CD4-positive, alpha-beta memory T cell (primary cell): Measurements from ENCODE around the gene VMAC. TPM values are rescaled to one million over a fixed set of nuclear protein-coding genes. Genes with fewer than 3 reads are reported as not detected.
A peak's percentile ranks its signal among the peaks of the same experiment; 100 is the strongest.

Experiments
- CTCF ChIA-PET: fragments of 350-600 bp; sonication (Branson Sonifier 250); formaldehyde crosslinking; loops from one replicate; lab custom pipeline; 2021; ENCODE audit warnings: inconsistent platforms; ENCODE audit not compliant: partially characterized antibody; lab: Charles Lee
- POLR2A ChIA-PET: fragments of 350-600 bp; sonication (Branson Sonifier 250); formaldehyde crosslinking; loops from one replicate; lab custom pipeline; 2021; ENCODE audit not compliant: partially characterized antibody; lab: Charles Lee
- DNase-seq, 5 donors: peaks; one replicate each; pipeline versions ENCODE4 v3.0.0 to v3.0.0-alpha.2; 2020 to 2022; ENCODE audit warnings: mixed read lengths in 1 of 5
- H3K27ac ChIP-seq: one replicate; pipeline ENCODE4 v1.7.0; 2013; ENCODE audit warnings: low read depth, low read length
- H3K27me3 ChIP-seq: 2 replicates; pipeline ENCODE4 v1.7.0; 2013; ENCODE audit warnings: mild to moderate bottlenecking, low read length, moderate library complexity; ENCODE audit not compliant: insufficient read depth
- H3K36me3 ChIP-seq: 2 replicates; pipeline ENCODE4 v1.7.0; 2013; ENCODE audit warnings: mild to moderate bottlenecking, low read length, moderate library complexity; ENCODE audit not compliant: insufficient read depth
- H3K4me1 ChIP-seq: 2 replicates; pipeline ENCODE4 v1.7.0; 2013; ENCODE audit warnings: mild to moderate bottlenecking, low read length, moderate library complexity; ENCODE audit not compliant: insufficient read depth
- H3K4me3 ChIP-seq, 2 donors: one replicate each; pipeline ENCODE4 v1.7.0; 2013; ENCODE audit warnings: low read length in 2 of 2, mild to moderate bottlenecking in 1 of 2
- H3K9me3 ChIP-seq, 2 donors: one replicate each; pipeline ENCODE4 v1.7.0; 2013; ENCODE audit warnings: low read length in 2 of 2, control low read depth in 1 of 2; ENCODE audit not compliant: control insufficient read depth in 1 of 2
- H3K27ac Mint-ChIP-seq, 7 donors: one replicate each; pipeline ENCODE4 v1.8.0; 2020 to 2021; ENCODE audit warnings: mixed read lengths in 7 of 7, mild to moderate bottlenecking in 6 of 7, inconsistent platforms in 3 of 7, moderate library complexity in 3 of 7
- H3K27me3 Mint-ChIP-seq, 2 donors: one replicate each; pipeline ENCODE4 v1.8.0; 2020 to 2021; ENCODE audit warnings: mixed read lengths in 2 of 2
- H3K36me3 Mint-ChIP-seq, 2 donors: one replicate each; pipeline ENCODE4 v1.8.0; 2020 to 2021; ENCODE audit warnings: mixed read lengths in 2 of 2, inconsistent platforms in 1 of 2, mild to moderate bottlenecking in 1 of 2
- H3K4me1 Mint-ChIP-seq, 4 donors: one replicate each; pipeline ENCODE4 v1.8.0; 2020 to 2021; ENCODE audit warnings: mixed read lengths in 4 of 4, mild to moderate bottlenecking in 1 of 4
- H3K4me3 Mint-ChIP-seq, 8 donors: one replicate each; pipeline ENCODE4 v1.8.0; 2020 to 2021; ENCODE audit warnings: mixed read lengths in 8 of 8, mild to moderate bottlenecking in 7 of 8, moderate library complexity in 6 of 8, inconsistent platforms in 3 of 8
- H3K9me3 Mint-ChIP-seq, 8 donors: one replicate each; pipeline ENCODE4 v1.8.0; 2020 to 2021; ENCODE audit warnings: mixed read lengths in 8 of 8, mild to moderate bottlenecking in 5 of 8, inconsistent platforms in 3 of 8, moderate library complexity in 1 of 8
- intact Hi-C: fragments of 100-400 bp; cut with micrococcal nuclease; formaldehyde crosslinking; loops from one replicate; pipeline ENCODE4 v1.15.1; 2023
- polyA plus RNA-seq, 2 donors: library from polyadenylated mRNA; unstranded; fragments of 300-500 nt; fragmentation: Illumina TruSeq; gene quantifications; one replicate each; pipeline ENCODE4 v1.2.3, GENCODE V29; 2021
- total RNA-seq, 2 experiments: library from RNA; stranded (reverse); gene quantifications; one replicate each; pipeline ENCODE4 v1.2.3, GENCODE V29; 2021

VMAC gene
- total and polyA plus RNA-seq, 4 experiments from 2014 or later = 5.6 to 37.5 (median 21.4) TPM

DNA sequence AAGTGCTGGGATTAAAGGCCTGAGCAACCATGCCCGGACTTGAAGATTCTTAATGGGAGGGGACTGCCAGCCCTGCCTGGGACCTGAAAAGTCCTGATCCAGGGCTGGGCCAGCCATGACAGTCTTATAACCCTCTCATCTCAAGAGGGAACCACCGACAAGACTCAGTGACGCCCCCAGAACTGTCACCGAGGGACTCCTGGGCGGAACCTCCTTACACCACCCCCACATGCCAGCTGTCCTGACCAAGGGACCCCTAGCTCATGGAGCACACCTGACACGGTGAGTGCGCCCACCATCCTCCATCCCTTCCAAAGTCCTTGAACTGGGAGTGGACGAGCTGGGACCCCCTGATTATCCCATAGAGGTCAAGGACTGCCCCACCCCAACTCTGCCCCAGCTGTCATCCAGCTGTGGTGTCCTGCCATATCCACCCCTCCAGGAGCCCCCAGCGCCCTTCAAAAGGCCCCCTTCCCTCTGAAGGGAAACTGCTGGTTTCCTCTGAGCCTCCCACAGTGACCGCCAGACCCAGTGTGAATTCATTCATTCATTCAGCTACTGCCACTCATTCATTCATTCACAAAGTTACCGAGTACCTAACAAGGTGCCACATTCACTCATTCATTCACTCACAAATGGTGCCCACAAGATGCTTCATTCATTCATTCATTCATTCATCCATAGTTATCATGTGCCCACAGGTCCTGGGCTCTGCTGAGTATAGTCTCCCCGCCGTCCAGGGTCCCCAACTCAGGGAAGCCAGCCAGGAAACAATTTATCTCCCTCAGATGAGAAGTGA, 4.7 kb upstream of the VMAC start:
- peaks cover 0 to 2% (median 0%) of the 10 kb centered on the region in 8 donors for H3K9me3 Mint-ChIP-seq
- no peak for DNase-seq
- Histone ChIP-seq H3K9me3 (no peaks in the 10 kb centered on the region), H3K4me1 (peaks cover 21% of the 10 kb centered on the region), H3K27me3 (no peaks in the 10 kb centered on the region), H3K36me3 (peaks cover 16% of the 10 kb centered on the region), H3K4me3 (no peak overlapping the region), H3K27ac (no peak overlapping the region)
- H3K27me3 Mint-ChIP-seq = no peaks in the 10 kb centered on the region
- H3K4me3 Mint-ChIP-seq = peak overlapping the region in 1 of 8 donors; percentile 45
- ChIA-PET CTCF (interaction anchor here (0.6 to 1.5 kb wide), 2 partner anchors 68 to 1331 kb away, joined by 4 to 5 read pairs; no protein-coding TSS in a partner anchor), POLR2A (interaction anchor here (1.4 kb wide), 1 partner anchor 72 kb away, joined by 6 read pairs; no protein-coding TSS in a partner anchor)
- H3K36me3 Mint-ChIP-seq = peaks cover 7 to 30% of the 10 kb centered on the region in 2 donors
- peaks cover 7 to 32% (median 20%) of the 10 kb centered on the region in 4 donors for H3K4me1 Mint-ChIP-seq
- peak overlapping the region in 3 of 7 donors; percentile 29 to 59 (median 42) for H3K27ac Mint-ChIP-seq
- intact Hi-C loops = loop anchor here (10.0 kb wide), 1 partner anchor 1635 kb away; the partner anchor contains the start of gene PNPLA6

DNA sequence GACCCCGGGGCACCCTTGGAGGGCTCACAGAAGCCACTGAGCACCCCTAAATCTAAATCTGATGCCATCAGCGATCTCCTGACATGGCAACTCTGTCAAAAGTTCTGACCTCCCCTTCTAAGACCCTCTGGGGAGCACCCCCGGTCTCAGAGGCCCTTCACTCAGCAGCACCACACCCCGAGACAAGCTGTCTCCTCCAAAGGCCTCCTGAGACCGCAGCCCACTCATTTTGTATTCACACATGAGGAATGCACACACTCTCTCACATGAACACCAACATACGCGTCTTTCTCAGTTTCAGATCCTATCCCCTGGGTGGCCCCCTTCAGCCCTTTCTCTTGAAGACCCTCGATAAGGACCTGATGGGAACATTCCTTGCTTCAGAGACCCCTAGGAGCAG, 3.7 kb upstream of the VMAC start:
- Mint-ChIP-seq H3K27ac (peak overlapping the region in 3 of 7 donors; percentile 27 to 79 (median 76)), H3K27me3 (no peaks in the 10 kb centered on the region), H3K4me1 (peaks cover 7 to 42% (median 21%) of the 10 kb centered on the region in 4 donors), H3K4me3 (peak overlapping the region in 4 of 8 donors; percentile 10 to 64 (median 48)), H3K36me3 (peaks cover 4 to 26% of the 10 kb centered on the region in 2 donors), H3K9me3 (peaks cover 0 to 2% (median 0%) of the 10 kb centered on the region in 8 donors)
- CTCF ChIA-PET = interaction anchor here (0.7 to 1.5 kb wide), 2 partner anchors 67 to 933 kb away, joined by 3 to 4 read pairs; no protein-coding TSS in a partner anchor
- no peak for DNase-seq
- Histone ChIP-seq H3K9me3 (no peaks in the 10 kb centered on the region), H3K4me1 (peaks cover 31% of the 10 kb centered on the region), H3K27ac (no peak overlapping the region), H3K36me3 (peaks cover 6% of the 10 kb centered on the region), H3K4me3 (no peak overlapping the region), H3K27me3 (no peaks in the 10 kb centered on the region)
- POLR2A ChIA-PET = no interaction called here
- intact Hi-C loops = loop anchor here (10.0 kb wide), 1 partner anchor 1634 kb away; the partner anchor contains the start of gene PNPLA6

DNA sequence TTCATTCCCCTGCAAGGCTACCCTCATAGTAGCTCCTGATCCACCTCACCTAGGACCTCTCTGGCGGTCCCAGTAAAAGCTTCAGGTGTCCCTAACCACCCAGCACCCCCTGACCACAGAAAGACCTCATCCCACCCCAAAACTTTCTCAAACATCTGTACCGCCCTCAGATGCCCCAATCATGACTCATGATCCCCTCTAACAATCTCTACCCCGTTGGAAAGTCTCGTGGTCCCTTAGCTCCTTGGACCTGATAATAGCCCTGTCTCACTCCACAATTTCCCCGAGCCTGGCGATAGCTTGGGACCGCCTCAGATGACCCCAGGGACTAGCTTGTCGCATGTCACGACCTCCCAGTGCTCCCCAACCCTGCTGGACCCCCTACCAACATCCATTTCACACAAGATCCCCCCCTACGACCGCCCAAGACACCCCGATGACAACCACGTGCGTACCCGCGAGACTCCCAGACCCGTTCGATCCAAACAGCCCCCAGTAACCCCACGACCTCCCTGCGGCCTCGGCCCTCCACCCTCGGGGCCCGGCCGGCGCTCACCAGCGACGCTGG, 1.5 kb upstream of the VMAC start:
- H3K27me3 ChIP-seq = no peaks in the 10 kb centered on the region
- Mint-ChIP-seq H3K4me1 (peaks cover 14 to 57% (median 35%) of the 10 kb centered on the region in 4 donors), H3K9me3 (peaks cover 0 to 2% (median 0%) of the 10 kb centered on the region in 8 donors), H3K36me3 (peaks cover 7 to 31% of the 10 kb centered on the region in 2 donors), H3K27ac (peak overlapping the region; percentile 95 to 100 (median 100)), H3K27me3 (no peaks in the 10 kb centered on the region), H3K4me3 (peak overlapping the region; percentile 91 to 97 (median 95))
- H3K27ac ChIP-seq = peak overlapping the region; percentile 95
- peaks cover 37% of the 10 kb centered on the region for H3K4me1 ChIP-seq
- peaks cover 2% of the 10 kb centered on the region for H3K36me3 ChIP-seq
- peak in 1 of 5 donors; percentile 58 for DNase-seq
- H3K4me3 ChIP-seq = peak overlapping the region; percentile 97
- POLR2A ChIA-PET = interaction anchor here (0.7 to 3.9 kb wide), 18 partner anchors 12 to 280 kb away, joined by 3 to 72 read pairs (median 9); partner anchors contain the start of genes DUS3L, RANBP3, SAFB and SAFB2
- H3K9me3 ChIP-seq = no peaks in the 10 kb centered on the region
- CTCF ChIA-PET = interaction anchor here (0.8 to 3.3 kb wide), 9 partner anchors 48 to 119 kb away, joined by 3 to 16 read pairs (median 5); no protein-coding TSS in a partner anchor
- intact Hi-C loops = loop anchor here (10.0 kb wide), 1 partner anchor 1632 kb away; the partner anchor contains the start of gene PNPLA6

DNA sequence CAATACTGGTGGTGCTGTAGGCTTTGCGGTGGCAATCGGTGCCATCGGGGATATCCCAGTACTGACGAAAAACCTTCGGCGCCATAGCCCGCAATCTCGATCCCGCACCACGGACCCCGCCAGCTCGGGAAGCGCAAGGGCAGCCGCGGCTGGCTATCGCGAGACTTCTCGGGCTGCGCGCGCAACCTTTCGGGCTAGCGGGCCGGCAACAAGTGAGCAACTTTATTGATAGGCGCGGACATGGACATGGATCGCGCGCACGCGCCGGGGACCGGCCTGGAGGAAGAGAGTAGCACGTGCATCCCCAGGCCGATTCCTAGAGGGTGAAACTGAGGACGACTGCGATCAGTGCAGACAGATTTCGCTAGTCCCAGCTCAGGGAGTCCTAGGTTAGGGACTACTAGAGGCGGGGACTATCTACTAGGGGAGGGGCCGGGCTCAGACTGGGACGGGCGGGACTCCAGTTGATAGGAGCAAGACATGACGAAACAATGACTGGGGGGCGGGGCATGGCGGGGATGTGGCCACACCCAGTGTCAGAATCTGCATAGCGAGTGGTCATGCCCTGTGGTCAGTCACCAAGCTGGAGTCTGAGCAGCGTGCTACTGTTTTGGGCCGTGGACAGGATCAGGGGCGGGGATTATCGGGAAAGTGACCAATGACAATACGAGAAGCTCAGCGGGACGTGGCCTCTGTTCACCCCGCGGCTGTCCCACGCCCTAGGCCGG, 884 bp upstream of the VMAC start, which contains the start of gene NDUFA11:
Gene NDUFA11, minus strand, starts transcription at position 167 of the 728 bp plus-strand sequence. Its CDS starts 82 bp downstream, at position 85.
- H3K27ac ChIP-seq = peak within 1 kb of the TSS; percentile 95
- peaks cover 37% of the 10 kb centered on the region for H3K4me1 ChIP-seq
- H3K27ac Mint-ChIP-seq = peak within 1 kb of the TSS; percentile 95 to 100 (median 100)
- no peaks in the 10 kb centered on the region for H3K27me3 ChIP-seq
- peak within 1 kb of the TSS; percentile 97 for H3K4me3 ChIP-seq
- H3K9me3 Mint-ChIP-seq = peaks cover 0 to 2% (median 0%) of the 10 kb centered on the region in 8 donors
- ChIA-PET CTCF (interaction anchor here (0.8 to 3.3 kb wide), 11 partner anchors 44 to 217 kb away, joined by 3 to 16 read pairs (median 5); no protein-coding TSS in a partner anchor), POLR2A (interaction anchor here (0.6 to 3.9 kb wide), 29 partner anchors 11 to 935 kb away, joined by 3 to 72 read pairs (median 5); partner anchors contain the start of genes CAPS, CATSPERD, DUS3L and KDM4B)
- no peaks in the 10 kb centered on the region for H3K9me3 ChIP-seq
- H3K4me3 Mint-ChIP-seq = peak within 1 kb of the TSS; percentile 91 to 97 (median 95)
- H3K4me1 Mint-ChIP-seq = peaks cover 14 to 57% (median 35%) of the 10 kb centered on the region in 4 donors
- intact Hi-C loops = loop anchor here (1.0 to 10.0 kb wide), 11 partner anchors 59 to 1631 kb away; partner anchors contain the start of genes ALKBH7, CATSPERD, LONP1 and MICOS13
- peak; percentile 97 to 99 (median 98) for DNase-seq
- H3K27me3 Mint-ChIP-seq = no peaks in the 10 kb centered on the region
- no peaks in the 10 kb centered on the region for H3K36me3 ChIP-seq
- H3K36me3 Mint-ChIP-seq = peaks cover 7 to 31% of the 10 kb centered on the region in 2 donors

DNA sequence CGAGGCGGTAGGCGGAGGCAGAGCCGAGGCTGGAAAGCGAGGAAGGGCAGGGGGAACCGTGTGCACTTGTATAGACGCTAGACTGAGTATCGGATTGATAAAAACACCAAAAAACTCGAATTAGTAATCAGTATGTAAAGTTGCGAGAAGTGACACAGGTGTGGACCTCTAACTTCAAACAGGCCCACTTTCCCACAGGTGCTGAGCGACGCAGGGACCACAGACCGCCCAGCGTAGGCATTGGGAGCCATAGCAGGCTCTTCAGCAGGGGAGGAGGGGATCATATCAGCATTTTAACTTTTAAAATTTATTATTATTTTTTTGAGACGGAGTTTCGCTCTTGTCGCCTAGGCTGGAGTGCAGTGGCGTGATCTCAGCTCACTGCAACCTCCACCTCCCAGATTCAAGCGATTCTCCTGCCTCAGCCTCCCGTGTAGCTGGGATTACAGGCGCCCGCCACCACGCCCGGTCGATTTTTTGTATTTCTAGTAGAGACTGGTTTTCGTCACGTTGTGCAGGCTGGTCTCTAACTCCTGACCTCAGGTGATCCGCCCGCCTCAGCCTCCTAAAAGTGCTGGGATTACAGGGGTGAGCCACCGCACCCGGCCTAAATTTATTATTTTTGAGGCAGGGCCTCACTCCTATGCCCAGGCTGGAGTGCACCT, 574 bp downstream of the VMAC start:
- peak overlapping the region; percentile 70 to 95 (median 83) for H3K27ac Mint-ChIP-seq
- peaks cover 8 to 36% of the 10 kb centered on the region in 2 donors for H3K36me3 Mint-ChIP-seq
- no peak for DNase-seq
- H3K4me1 ChIP-seq = peaks cover 33% of the 10 kb centered on the region
- H3K27ac ChIP-seq = peak overlapping the region; percentile 69
- H3K4me1 Mint-ChIP-seq = peaks cover 14 to 53% (median 33%) of the 10 kb centered on the region in 4 donors
- H3K27me3 Mint-ChIP-seq = no peaks in the 10 kb centered on the region
- H3K4me3 ChIP-seq = peak overlapping the region; percentile 65 to 97
- H3K9me3 Mint-ChIP-seq = peaks cover 0 to 4% (median 0%) of the 10 kb centered on the region in 8 donors
- CTCF ChIA-PET = interaction anchor here (3.3 kb wide), 1 partner anchor 63 kb away, joined by 14 read pairs; no protein-coding TSS in a partner anchor
- peak overlapping the region; percentile 81 to 97 (median 94) for H3K4me3 Mint-ChIP-seq
- no peaks in the 10 kb centered on the region for H3K9me3 ChIP-seq
- no peaks in the 10 kb centered on the region for H3K27me3 ChIP-seq
- intact Hi-C loops = loop anchor here (2.0 to 10.0 kb wide), 3 partner anchors 206 to 1630 kb away; partner anchors contain the start of genes ALKBH7, PNPLA6 and RFX2
- peaks cover 5% of the 10 kb centered on the region for H3K36me3 ChIP-seq
- POLR2A ChIA-PET = interaction anchor here (0.6 to 3.9 kb wide), 13 partner anchors 9 to 114 kb away, joined by 3 to 72 read pairs (median 9); partner anchors contain the start of genes CAPS, DUS3L and RANBP3
